Body of pancreas (tissue), 4 donors: ENCODE results near the gene AP3B1.

Experiments
- POLR2A ChIP-seq, 3 donors: fragments of 450-650 bp; IDR thresholded peaks; one replicate each; pipeline ENCODE4 v1.6.1; 2016; ENCODE audit warnings: antibody characterized with exemption in 3 of 3, mild to moderate bottlenecking in 2 of 3
- TF ChIP-seq, protein P1 (sequence below), 7 experiments: fragments of 450-650 bp in 4 of 7; fragments of 200-600 bp in 3 of 7; sonication (generic) in 3 of 7; IDR thresholded peaks; one replicate each; pipeline ENCODE4 v1.5.1; 2016 to 2019; ENCODE audit warnings: antibody characterized with exemption in 7 of 7

DNA sequence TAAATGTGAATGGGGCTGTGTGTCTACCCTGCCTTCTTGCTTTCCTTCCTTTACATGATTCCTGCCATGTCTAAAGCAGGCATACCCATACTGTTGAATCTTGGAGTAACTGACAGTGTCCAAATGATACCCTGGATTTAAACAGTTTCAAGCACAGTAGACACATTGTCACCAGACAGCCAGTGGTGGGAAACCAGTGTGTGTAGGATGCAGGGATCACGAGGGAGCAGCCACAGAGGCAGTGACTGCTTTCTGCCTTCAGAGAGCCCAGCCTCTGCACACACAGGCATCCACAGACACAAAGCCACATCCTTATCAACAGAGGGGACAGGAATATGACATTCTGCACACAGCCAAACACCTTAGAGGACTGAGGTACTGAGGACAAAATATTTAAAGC is 334.2 kb downstream of the AP3B1 start:
- TF ChIP-seq, protein P1, sequence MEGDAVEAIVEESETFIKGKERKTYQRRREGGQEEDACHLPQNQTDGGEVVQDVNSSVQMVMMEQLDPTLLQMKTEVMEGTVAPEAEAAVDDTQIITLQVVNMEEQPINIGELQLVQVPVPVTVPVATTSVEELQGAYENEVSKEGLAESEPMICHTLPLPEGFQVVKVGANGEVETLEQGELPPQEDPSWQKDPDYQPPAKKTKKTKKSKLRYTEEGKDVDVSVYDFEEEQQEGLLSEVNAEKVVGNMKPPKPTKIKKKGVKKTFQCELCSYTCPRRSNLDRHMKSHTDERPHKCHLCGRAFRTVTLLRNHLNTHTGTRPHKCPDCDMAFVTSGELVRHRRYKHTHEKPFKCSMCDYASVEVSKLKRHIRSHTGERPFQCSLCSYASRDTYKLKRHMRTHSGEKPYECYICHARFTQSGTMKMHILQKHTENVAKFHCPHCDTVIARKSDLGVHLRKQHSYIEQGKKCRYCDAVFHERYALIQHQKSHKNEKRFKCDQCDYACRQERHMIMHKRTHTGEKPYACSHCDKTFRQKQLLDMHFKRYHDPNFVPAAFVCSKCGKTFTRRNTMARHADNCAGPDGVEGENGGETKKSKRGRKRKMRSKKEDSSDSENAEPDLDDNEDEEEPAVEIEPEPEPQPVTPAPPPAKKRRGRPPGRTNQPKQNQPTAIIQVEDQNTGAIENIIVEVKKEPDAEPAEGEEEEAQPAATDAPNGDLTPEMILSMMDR (IDR thresholded peaks at IDR 0.05) = no peak
- TF ChIP-seq POLR2A (IDR thresholded peaks at IDR 0.05) = no peak
